ENCODE results near the gene RNASEL. TPM values are rescaled to one million over a fixed set of nuclear protein-coding genes. Genes with fewer than 3 reads are reported as not detected.

RNASEL gene
- total RNA-seq, 1 donor from 2014 or later: 7.3 TPM

DNA sequence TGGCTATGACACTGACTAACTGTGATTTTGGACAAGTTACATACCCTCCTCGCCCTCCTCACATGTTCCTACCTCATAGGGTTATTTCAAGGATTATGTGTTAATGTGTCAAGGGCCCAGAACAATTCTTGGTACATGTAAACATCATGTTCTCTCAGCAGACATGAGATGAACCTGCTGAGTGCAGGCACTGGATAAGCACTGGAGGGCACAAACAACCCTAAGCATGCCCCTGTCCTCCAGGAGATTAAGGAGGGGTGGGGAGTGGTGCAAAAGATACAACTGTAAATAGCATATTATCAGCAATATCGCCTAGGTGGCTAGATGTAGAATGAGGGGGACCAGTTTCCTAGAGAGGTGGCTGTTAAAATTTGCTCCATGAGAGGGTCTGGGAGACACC lies 32.9 kb upstream of the RNASEL start:
- DNase-seq (ENCODE audit: low spot score): no peak

DNA sequence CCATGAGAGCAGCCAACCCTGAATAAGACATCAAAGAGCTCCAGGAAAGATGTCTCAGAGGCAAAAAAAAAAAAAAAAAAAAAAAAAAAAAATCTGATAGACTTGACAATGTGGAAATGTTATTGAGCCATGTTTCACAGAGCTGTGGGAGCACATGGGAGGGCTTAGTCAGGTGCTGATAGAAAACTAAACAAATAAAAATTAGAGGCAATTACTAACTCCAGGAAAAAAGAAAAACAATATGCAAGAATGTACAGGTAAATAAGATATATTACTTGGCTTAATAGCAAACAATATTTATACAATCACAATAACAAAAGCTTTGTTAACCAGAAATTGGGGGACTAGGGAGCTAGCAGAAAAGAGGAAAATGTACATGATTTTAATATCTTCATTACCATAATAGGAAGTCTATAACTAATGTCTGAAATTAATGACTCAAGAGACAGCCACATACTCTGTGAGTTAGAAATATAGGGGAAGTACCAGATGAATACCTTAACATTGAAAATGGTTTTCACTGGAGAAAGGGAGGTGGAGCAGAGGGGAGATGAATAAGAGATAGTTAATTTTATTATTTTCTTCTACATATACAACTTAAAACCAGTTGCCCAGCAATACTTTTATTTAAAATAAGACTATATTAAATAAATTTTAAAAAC lies 32.0 kb upstream of the RNASEL start:
- DNase-seq (ENCODE audit: low spot score): no peak

GRCh38 chr1:182617734-182618351 lies 28.8 kb upstream of the RNASEL start:
- no peak for DNase-seq (ENCODE audit: low spot score)

DNA sequence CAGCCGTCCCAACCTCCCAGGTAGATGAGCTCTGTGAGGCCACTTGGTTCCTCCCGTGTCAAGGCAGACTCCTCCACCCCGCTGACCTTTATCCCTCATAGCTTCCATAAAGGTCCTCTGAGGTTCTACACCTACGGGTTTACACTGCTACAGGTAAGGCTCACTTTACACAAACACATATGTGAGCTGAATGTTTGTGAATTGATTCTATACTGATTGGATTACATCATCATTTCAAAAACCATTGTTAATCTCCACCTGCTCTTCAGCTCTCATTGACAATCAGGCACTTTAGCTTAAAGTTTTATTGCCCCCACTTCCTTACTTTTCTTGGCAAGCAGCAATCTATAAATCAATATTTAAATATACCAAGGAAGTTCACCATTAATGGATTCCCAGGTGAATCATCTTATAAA lies 28.0 kb upstream of the RNASEL start:
- no peak for DNase-seq (ENCODE audit: low spot score)

DNA sequence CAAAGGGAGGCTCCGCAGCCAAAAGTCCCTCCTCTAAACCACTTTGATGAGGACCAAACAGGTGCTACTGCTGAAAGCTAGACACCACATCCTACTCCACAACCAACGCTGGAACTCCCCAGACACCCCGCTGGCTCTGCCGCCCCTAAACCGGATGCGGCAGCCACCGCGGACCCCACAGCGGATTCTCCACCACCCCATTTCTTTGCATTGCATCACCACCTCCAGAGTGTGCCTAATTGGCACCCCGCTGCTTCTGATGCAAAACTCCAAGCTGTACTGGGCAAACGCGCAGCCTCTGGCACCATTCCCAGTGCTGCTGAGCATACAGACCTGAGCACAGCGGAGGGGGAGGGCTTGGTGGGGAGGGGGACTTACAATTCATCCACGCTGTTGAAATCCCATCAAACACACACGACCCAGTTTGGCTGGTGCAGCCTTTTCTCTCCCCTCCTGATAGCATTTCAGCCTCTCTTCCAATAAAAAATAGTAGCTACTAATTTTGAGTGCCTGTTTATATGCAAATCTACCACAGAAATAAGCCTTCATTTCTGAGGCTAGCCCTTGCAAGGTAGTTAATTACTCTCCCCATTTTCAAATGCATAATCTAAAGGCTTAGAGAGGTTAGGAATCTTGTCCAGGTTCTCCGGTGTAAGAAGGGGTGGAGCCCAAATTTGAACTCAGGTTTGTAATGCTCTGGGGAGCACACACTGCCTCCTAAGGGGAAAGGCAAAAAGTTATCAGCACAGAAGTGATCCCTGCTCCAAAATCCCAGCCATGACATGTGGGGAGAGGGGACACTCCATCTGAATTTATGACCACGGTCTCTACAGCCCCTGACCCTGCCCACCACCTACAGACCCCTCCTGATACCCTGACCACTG lies 27.3 kb upstream of the RNASEL start:
- no peak for DNase-seq (ENCODE audit: low spot score)

DNA sequence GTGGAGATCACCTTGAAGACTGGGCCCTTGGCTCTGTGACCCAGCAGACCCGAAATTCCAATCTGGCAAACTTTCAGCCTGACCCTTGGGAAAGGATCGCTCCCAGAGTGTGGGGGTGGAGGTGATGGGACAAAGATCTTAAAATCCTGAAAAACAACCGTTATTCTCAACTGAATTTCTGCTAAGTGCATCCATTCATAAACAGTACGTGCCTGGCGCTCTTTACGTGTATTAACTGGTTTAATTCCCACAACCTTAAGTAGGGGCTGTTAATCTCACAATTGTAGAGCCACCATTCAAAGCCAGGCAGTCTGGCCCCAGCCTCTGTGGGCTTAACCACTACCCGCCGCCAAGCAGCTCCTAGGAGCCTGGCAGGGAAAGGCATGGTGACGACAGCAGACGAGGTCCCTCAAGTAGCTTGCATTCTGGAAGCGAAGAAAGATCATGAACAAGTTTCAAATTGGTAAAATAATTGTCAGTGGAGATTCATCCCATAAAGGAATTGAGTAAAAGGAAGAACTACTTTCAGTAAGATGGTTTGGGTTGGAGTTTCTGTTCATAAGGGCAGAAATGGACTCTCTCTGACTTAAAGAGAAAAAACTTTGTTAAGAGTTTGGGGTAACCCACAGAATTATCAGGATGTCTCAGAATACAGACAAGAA lies 26.5 kb upstream of the RNASEL start:
- DNase-seq (ENCODE audit: low spot score): no peak

DNA sequence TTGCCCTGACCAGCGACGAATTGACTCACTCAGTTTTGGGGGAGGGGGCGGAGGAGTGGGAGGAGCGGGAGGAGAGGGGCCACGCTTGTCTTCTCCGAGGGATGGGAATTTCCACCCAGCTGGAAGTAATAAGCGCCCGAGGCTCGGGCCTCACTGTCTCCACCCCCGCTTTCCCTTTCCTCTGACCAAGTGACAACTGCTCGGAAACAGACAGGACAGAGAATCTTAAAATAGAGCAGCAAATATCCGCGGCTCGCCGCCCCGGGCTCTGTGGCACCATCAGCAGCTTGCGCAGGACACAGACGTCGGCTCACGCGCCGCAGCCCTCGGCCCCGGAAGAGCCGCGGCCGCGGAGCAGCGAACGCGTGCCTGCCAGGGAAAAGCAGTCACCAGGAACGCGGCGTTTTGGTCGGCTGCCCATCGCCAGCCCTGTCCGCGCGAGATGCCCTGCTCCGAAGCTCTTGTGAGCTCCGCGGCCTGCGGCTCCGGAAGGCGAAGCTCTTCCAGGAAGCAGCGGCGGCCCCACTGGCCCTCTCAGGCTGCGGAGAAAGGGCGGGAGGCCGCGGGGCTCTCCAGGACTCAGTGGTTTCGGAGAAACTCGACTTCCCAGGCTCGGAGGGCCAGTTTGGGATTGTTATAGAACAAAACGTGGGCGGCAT lies 25.9 kb upstream of the RNASEL start:
- peak; percentile 94 for DNase-seq (ENCODE audit: low spot score)

- DNase-seq (ENCODE audit: low spot score): no peak
Measured at GRCh38 chr1:182611787-182612186, 22.7 kb upstream of the RNASEL start.

GRCh38 chr1:182611326-182611725 lies 22.3 kb upstream of the RNASEL start:
- no peak for DNase-seq (ENCODE audit: low spot score)

DNA sequence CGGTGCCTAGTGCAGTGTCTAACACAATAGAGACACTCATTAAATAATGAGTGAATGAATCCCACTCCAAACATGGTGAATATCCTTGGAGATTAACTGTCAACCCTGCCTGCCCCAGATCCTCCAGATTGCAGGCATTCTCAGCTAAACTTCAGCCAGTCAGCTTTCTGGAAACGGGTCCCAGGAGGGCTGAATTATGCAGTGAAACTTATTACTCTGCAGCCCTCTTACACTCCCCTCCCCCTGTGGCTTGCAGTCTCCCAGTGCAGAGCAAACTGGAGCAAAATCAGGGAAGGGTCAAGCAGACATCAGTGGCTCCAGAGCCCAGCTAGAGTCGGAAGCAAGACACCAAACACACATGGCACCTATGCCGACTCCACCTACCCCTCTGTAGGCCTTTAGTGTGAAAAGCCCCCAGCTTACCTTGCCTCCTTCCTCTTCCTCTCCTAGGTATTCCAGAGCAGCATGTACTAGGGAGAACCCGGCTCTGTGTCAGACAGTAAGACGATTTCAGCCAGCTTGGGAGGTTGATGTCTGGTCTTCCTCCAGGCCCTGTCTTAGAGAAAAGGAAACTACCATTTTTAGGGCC lies 21.6 kb upstream of the RNASEL start:
- no peak for DNase-seq (ENCODE audit: low spot score)

DNA sequence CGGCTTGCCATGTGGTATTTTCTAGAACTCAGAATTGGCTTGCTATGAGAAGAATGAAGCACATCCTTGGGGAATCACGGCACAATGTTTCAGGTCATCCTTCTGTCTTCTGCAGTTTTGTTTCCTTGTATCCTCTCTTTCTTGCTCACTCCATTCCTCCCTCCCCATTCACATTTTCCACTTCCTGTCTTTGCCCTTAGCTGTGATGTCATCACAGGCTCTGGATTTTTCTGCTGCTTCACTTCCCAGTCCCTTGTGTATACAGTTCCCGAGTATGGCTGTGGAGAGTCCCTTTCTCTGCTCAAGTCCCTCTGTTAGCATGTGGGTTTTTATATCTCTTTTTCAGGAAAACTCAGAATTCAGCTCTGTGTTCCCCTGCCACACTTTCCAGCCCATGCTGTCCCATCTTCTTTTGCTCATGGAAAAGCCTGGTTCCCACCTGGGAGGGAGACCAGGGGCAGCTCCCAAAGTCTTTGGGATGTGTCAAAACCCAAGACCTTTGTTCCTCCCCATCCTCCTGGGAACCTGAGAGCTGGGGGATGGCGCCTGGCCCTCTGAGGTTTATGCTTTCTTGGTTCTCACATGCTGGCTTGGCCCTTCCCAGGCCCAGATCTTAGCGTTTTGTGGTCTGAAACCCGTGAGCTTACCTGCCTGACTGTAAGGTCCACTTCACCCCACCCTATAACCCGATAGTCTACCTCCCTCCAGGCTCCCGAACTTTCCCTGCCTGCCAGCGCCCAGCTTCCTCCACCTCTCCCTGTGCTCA lies 20.0 kb upstream of the RNASEL start:
- DNase-seq (ENCODE audit: low spot score): no peak

- no peak for DNase-seq (ENCODE audit: low spot score)
Measured at GRCh38 chr1:182608236-182608635, 19.2 kb upstream of the RNASEL start.

- DNase-seq (ENCODE audit: low spot score): no peak
Measured at GRCh38 chr1:182607566-182607965, 18.5 kb upstream of the RNASEL start.

GRCh38 chr1:182604175-182605164 lies 15.4 kb upstream of the RNASEL start, which contains the start of gene RGS16:
Gene RGS16 (minus strand): TSS chr1:182604389. CDS start chr1:182604259, 130 bp downstream.
- peak; percentile 98 for DNase-seq (ENCODE audit: low spot score)

DNA sequence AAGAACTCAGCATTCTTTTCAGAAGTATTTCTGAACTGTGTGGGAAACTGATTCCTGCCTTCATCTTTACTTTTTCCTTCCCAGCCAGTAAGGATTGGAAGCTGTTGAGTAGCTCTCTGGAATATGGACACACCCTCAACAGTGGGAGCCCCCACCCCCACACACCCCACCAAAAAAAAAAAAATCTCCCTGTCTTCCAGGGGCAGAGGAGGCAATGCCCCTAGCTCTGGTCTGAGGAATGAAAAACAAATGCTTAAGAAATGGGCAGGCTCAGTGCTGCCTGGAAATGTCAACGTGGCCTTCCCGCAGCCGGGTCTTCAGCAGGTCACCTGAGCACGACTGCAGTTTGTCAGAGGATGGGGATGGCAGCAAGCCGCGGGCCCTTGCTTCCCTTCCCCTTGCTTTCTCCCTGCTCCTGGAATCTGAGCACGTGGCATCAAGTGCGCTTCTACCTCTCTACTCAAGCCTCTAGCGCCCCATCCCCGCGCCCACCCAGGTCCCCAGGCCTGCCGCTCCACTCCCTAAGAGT lies 14.7 kb upstream of the RNASEL start:
- no peak for DNase-seq (ENCODE audit: low spot score)

- DNase-seq (ENCODE audit: low spot score): no peak
Measured at GRCh38 chr1:182602935-182603645, 14.0 kb upstream of the RNASEL start.

DNA sequence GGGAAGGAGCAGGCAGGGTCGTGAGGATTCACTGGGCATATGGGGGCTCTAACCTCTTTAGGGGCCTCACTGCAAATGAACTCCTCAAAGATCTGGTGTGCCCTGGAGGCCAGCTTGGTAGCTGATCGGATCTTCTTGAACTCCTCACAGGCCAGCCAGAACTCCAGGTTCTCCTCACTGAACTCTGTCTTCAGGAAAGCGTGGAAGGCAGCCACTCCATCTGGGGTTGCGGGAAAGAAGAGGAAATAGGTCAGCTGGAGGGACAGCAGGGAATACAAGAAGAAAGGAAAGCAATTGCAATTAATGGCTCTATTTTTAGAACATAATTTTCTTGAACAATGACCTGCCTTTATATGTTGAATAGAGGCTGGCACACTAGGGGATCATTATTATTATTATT lies 12.9 kb upstream of the RNASEL start:
- no peak for DNase-seq (ENCODE audit: low spot score)

DNA sequence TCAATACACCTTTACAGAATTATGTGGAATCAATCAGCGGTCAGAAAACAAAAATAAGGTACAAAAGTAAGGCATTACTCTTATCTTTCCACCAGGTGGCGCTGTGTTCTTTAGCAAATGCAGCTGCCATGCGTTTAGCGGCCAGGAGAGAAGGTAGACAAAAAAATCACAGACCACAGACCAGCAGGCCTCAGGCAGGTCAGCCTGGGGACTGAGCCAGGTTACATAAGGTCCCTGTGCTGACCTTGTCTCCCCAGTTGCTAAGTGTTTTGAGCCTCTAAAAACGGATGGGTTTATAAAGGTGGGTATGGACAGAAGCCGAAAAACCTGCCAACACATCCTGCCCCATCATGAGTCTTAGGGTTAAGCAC lies 12.3 kb upstream of the RNASEL start:
- no peak for DNase-seq (ENCODE audit: low spot score)
